ENCODE measurements around the gene IFT80. TPM values are rescaled to one million over a fixed set of nuclear protein-coding genes. Genes with fewer than 3 reads are reported as not detected.

Gene IFT80
- total RNA-seq, 1 donor from 2014 or later, result 35.2 TPM

GRCh38 chr3:160376681-160377080 lies 22.3 kb downstream of the IFT80 start:
- no peak for TF ChIP-seq CTCF (IDR thresholded peaks at IDR 0.05; ENCODE audit: unreplicated experiment)
- no peak overlapping the region for H3K4me3 Mint-ChIP-seq
- no peak for DNase-seq (ENCODE audit: low spot score in 2 of 2, unreplicated experiment in 2 of 2)
- no peak overlapping the region for H3K27ac Mint-ChIP-seq
- no peaks in the 10 kb centered on the region for H3K9me3 Mint-ChIP-seq
- H3K4me1 Mint-ChIP-seq, result no peaks in the 10 kb centered on the region
- H3K27me3 Mint-ChIP-seq (ENCODE audit: low read depth), result no peaks in the 10 kb centered on the region
- peaks cover 19% of the 10 kb centered on the region for H3K36me3 Mint-ChIP-seq

GRCh38 chr3:160374925-160375324 lies 24.1 kb downstream of the IFT80 start:
- no peaks in the 10 kb centered on the region for H3K9me3 Mint-ChIP-seq
- no peak for DNase-seq (ENCODE audit: low spot score in 2 of 2, unreplicated experiment in 2 of 2)
- TF ChIP-seq CTCF (IDR thresholded peaks at IDR 0.05; ENCODE audit: unreplicated experiment), result no peak
- H3K36me3 Mint-ChIP-seq, result peaks cover 21% of the 10 kb centered on the region
- no peak overlapping the region for H3K27ac Mint-ChIP-seq
- peaks cover 1% of the 10 kb centered on the region for H3K4me1 Mint-ChIP-seq
- H3K27me3 Mint-ChIP-seq (ENCODE audit: low read depth), result no peaks in the 10 kb centered on the region
- H3K4me3 Mint-ChIP-seq, result no peak overlapping the region

GRCh38 chr3:160374472-160374871 lies 24.6 kb downstream of the IFT80 start:
- DNase-seq (ENCODE audit: low spot score in 2 of 2, unreplicated experiment in 2 of 2), result no peak
- Mint-ChIP-seq H3K9me3 (no peaks in the 10 kb centered on the region), H3K27ac (no peak overlapping the region)

GRCh38 chr3:160373655-160374054 lies 25.4 kb downstream of the IFT80 start:
- Mint-ChIP-seq H3K4me3 (no peak overlapping the region), H3K9me3 (no peaks in the 10 kb centered on the region), H3K27ac (no peak overlapping the region), H3K4me1 (peaks cover 4% of the 10 kb centered on the region), H3K36me3 (peaks cover 21% of the 10 kb centered on the region), H3K27me3 (ENCODE audit: low read depth) (no peaks in the 10 kb centered on the region)
- DNase-seq (ENCODE audit: low spot score in 2 of 2, unreplicated experiment in 2 of 2), result no peak
- no peak for TF ChIP-seq CTCF (IDR thresholded peaks at IDR 0.05; ENCODE audit: unreplicated experiment)

More at GRCh38 chr3:160374472-160374871, 24.6 kb downstream of the IFT80 start:
- H3K4me1 Mint-ChIP-seq, result peaks cover 4% of the 10 kb centered on the region
- no peak for TF ChIP-seq CTCF (IDR thresholded peaks at IDR 0.05; ENCODE audit: unreplicated experiment)
- no peaks in the 10 kb centered on the region for H3K27me3 Mint-ChIP-seq (ENCODE audit: low read depth)
- no peak overlapping the region for H3K4me3 Mint-ChIP-seq
- peaks cover 21% of the 10 kb centered on the region for H3K36me3 Mint-ChIP-seq

- Mint-ChIP-seq H3K9me3 (no peaks in the 10 kb centered on the region), H3K36me3 (peaks cover 21% of the 10 kb centered on the region), H3K27me3 (ENCODE audit: low read depth) (no peaks in the 10 kb centered on the region), H3K4me3 (no peak overlapping the region), H3K4me1 (peaks cover 4% of the 10 kb centered on the region), H3K27ac (no peak overlapping the region)
- TF ChIP-seq CTCF (IDR thresholded peaks at IDR 0.05; ENCODE audit: unreplicated experiment), result no peak
- DNase-seq (ENCODE audit: low spot score in 2 of 2, unreplicated experiment in 2 of 2), result no peak
Measured at GRCh38 chr3:160372780-160373179, 26.2 kb downstream of the IFT80 start.
